ENCODE results near the gene SPATA18.

GRCh38 chr4:52012651-52013050 lies 38.5 kb upstream of the SPATA18 start:
- no peak for TF ChIP-seq CTCF (IDR thresholded peaks at IDR 0.05; ENCODE audit: low read depth, low read length)
- no peak for TF ChIP-seq POLR2A (IDR thresholded peaks at IDR 0.05; ENCODE audit: extremely low read depth, insufficient read length)
- TF ChIP-seq, protein P1, sequence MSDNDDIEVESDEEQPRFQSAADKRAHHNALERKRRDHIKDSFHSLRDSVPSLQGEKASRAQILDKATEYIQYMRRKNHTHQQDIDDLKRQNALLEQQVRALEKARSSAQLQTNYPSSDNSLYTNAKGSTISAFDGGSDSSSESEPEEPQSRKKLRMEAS (IDR thresholded peaks at IDR 0.05; ENCODE audit: low read depth, low read length): no peak
- no peak for TF ChIP-seq MYC (IDR thresholded peaks at IDR 0.05; ENCODE audit: low read depth, low read length)
